ENCODE data around the gene GLDC.

DNA sequence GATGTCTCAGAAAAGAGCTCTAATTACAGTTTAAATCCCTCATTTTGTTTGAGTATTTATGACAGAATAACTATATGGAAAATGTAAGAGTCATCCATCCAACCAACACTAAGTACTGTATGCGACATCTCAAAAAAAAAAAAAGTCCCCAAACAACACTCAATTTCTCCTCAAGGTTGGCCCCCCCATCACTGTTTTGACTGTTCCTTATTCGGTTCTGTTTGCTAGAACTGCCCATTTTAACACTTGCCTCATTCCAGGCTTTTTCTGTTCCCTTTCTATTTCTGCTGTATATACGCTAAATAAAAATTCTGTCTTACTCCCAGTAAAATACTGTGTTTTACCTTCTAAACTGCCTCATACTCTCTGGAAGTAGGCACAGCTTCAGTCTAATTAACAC lies 25.2 kb downstream of the GLDC start:
- TF ChIP-seq CTCF (IDR thresholded peaks at IDR 0.05): no peak
- TF ChIP-seq ZFX (IDR thresholded peaks at IDR 0.05; ENCODE audit: borderline replicate concordance): no peak

Data from 22Rv1 (cell line).